Measurements from ENCODE around the gene TNS3. TPM values are rescaled to one million over a fixed set of nuclear protein-coding genes. Genes with fewer than 3 reads are reported as not detected.
"Not testable (repeated sequence)": the region's sequence is repeated elsewhere in the genome, so short reads cannot be mapped to it uniquely, and the experiment has no call there.

TNS3 gene
- total RNA-seq, 2 experiments from 2014 or later, result not detected

DNA sequence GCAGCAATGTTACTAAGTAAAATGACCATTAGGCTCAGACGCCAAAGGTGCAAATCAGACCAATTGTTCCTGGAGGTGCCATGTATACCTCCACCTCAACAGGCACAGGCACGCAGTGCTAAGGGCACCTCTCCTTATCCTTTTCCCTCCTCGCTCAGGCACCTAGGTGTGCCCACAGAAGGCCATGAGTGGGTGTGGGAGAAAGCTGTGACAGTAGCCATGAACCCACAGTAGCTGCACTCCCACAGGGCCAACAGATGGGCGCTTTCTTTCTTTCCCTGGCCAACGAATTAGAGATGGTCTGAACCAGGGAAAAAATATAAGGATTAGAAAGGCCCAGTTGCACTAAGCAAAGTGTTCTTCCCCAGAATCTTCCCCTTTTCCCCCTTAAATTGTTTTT, 15.5 kb upstream of the TNS3 start:
- Mint-ChIP-seq H3K9me3 (peaks cover 25% of the 10 kb centered on the region), H3K27ac (no peak overlapping the region), H3K36me3 (ENCODE audit: low read depth) (peaks cover 2% of the 10 kb centered on the region), H3K4me3 (no peak overlapping the region), H3K27me3 (no peaks in the 10 kb centered on the region), H3K4me1 (no peaks in the 10 kb centered on the region)
- ChIA-PET CTCF (no interaction called here), POLR2A (no interaction called here)
- DNase-seq, result no peak

- no peak for DNase-seq
- Mint-ChIP-seq H3K27ac (no peak overlapping the region), H3K36me3 (ENCODE audit: low read depth) (peaks cover 2% of the 10 kb centered on the region), H3K4me1 (no peaks in the 10 kb centered on the region), H3K9me3 (peaks cover 25% of the 10 kb centered on the region), H3K27me3 (no peaks in the 10 kb centered on the region), H3K4me3 (no peak overlapping the region)
- POLR2A ChIA-PET, result no interaction called here
- CTCF ChIA-PET, result interaction anchor here (0.6 kb wide), 1 partner anchor 51 kb away, joined by 3 read pairs; no protein-coding TSS in a partner anchor
Observed at GRCh38 chr7:47596502-47597202, 14.7 kb upstream of the TNS3 start.

GRCh38 chr7:47594406-47594805, 12.5 kb upstream of the TNS3 start:
- ChIA-PET POLR2A (no interaction called here), CTCF (no interaction called here)
- Mint-ChIP-seq H3K27ac (no peak overlapping the region), H3K9me3 (peaks cover 25% of the 10 kb centered on the region), H3K36me3 (ENCODE audit: low read depth) (peaks cover 2% of the 10 kb centered on the region), H3K4me1 (no peaks in the 10 kb centered on the region), H3K27me3 (no peaks in the 10 kb centered on the region), H3K4me3 (no peak overlapping the region)
- DNase-seq, result no peak

GRCh38 chr7:47591655-47592572, 10.0 kb upstream of the TNS3 start:
- Mint-ChIP-seq H3K4me1 (no peaks in the 10 kb centered on the region), H3K36me3 (ENCODE audit: low read depth) (no peaks in the 10 kb centered on the region), H3K27me3 (no peaks in the 10 kb centered on the region), H3K9me3 (peaks cover 7% of the 10 kb centered on the region), H3K4me3 (no peak overlapping the region), H3K27ac (no peak overlapping the region)
- no peak for DNase-seq
- ChIA-PET POLR2A (no interaction called here), CTCF (interaction anchor here (1.3 kb wide), 1 partner anchor 10 kb away, joined by 3 read pairs; no protein-coding TSS in a partner anchor)

GRCh38 chr7:47591089-47591654, 9.3 kb upstream of the TNS3 start:
- DNase-seq, result no peak
- H3K36me3 Mint-ChIP-seq (ENCODE audit: low read depth), result no peaks in the 10 kb centered on the region
- H3K4me1 Mint-ChIP-seq, result no peaks in the 10 kb centered on the region
- peaks cover 2% of the 10 kb centered on the region for H3K9me3 Mint-ChIP-seq
- H3K27ac Mint-ChIP-seq, result no peak overlapping the region
- no peaks in the 10 kb centered on the region for H3K27me3 Mint-ChIP-seq
- H3K4me3 Mint-ChIP-seq, result no peak overlapping the region
- ChIA-PET POLR2A (no interaction called here), CTCF (interaction anchor here (1.3 kb wide), 1 partner anchor 11 kb away, joined by 3 read pairs; no protein-coding TSS in a partner anchor)

- H3K27ac Mint-ChIP-seq; POLR2A ChIA-PET; H3K4me3 Mint-ChIP-seq; H3K9me3 Mint-ChIP-seq; H3K4me1 Mint-ChIP-seq; H3K36me3 Mint-ChIP-seq (ENCODE audit: low read depth); H3K27me3 Mint-ChIP-seq; CTCF ChIA-PET; DNase-seq: not testable (repeated sequence)
Observed at GRCh38 chr7:47590215-47590614, 8.3 kb upstream of the TNS3 start.

DNA sequence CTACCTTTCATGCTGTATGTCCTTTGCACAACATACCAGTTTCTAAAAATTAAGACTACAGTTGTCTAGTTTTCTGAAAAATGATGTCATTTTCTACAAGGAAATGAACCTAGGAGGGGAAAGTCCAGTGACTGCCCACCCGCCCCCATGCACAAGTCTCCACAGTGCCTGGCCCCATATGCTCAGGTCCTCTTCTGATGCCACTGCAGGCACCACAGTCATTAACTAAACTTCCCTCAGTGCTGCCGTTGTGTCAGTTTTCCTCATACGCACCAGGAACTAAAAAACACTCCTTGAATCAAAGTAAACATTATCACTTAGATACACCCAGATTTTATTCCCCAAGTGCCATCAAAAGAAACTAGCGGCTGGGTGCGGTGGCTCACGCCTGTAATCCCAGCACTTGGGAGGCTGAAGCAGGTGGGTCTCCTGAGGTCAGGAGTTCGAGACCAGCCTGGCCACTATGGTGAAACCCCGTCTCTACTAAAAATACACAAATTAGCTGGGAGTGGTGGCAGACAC, 6.9 kb upstream of the TNS3 start:
- CTCF ChIA-PET, result no interaction called here
- Mint-ChIP-seq H3K27ac (no peak overlapping the region), H3K4me3 (no peak overlapping the region), H3K36me3 (ENCODE audit: low read depth) (no peaks in the 10 kb centered on the region), H3K9me3 (no peaks in the 10 kb centered on the region), H3K27me3 (peaks cover 1% of the 10 kb centered on the region), H3K4me1 (no peaks in the 10 kb centered on the region)
- POLR2A ChIA-PET, result no interaction called here
- no peak for DNase-seq

- Mint-ChIP-seq H3K9me3 (no peaks in the 10 kb centered on the region), H3K36me3 (ENCODE audit: low read depth) (no peaks in the 10 kb centered on the region), H3K4me1 (no peaks in the 10 kb centered on the region), H3K27ac (no peak overlapping the region), H3K27me3 (peaks cover 9% of the 10 kb centered on the region), H3K4me3 (no peak overlapping the region)
- ChIA-PET CTCF (interaction anchor here (1.1 kb wide), 1 partner anchor 13 kb away, joined by 4 read pairs; no protein-coding TSS in a partner anchor), POLR2A (no interaction called here)
- DNase-seq, result no peak
Observed at GRCh38 chr7:47587976-47588375, 6.1 kb upstream of the TNS3 start.

- H3K27me3 Mint-ChIP-seq, result peaks cover 15% of the 10 kb centered on the region
- H3K27ac Mint-ChIP-seq, result no peak overlapping the region
- no peak for DNase-seq
- H3K4me3 Mint-ChIP-seq, result no peak overlapping the region
- no peaks in the 10 kb centered on the region for H3K36me3 Mint-ChIP-seq (ENCODE audit: low read depth)
- H3K9me3 Mint-ChIP-seq, result no peaks in the 10 kb centered on the region
- H3K4me1 Mint-ChIP-seq, result no peaks in the 10 kb centered on the region
- ChIA-PET CTCF (interaction anchor here (1.1 kb wide), 1 partner anchor 12 kb away, joined by 4 read pairs; no protein-coding TSS in a partner anchor), POLR2A (no interaction called here)
Observed at GRCh38 chr7:47587351-47587750, 5.4 kb upstream of the TNS3 start.

DNA sequence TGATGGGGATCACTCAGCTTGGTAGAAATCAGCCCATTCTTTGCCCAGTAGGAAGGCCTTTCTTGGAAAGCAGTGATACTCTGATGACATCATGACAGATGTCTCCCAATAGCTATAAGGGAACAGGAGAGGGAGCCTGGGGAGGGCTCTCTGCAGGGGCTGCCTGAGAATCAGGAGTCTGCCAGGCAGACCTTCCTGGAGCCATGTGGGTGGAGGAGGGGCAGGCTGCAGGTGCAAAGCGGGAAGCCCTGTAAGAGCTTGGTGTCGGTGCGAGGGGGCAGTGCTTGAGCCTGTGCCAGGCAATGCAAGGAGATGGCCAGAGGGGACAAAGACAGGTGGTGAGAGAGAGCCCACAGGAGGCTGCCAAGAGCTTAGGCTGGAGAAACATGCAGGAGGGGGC, 5.0 kb upstream of the TNS3 start:
- H3K27ac Mint-ChIP-seq, result no peak overlapping the region
- H3K4me3 Mint-ChIP-seq, result no peak overlapping the region
- H3K9me3 Mint-ChIP-seq, result no peaks in the 10 kb centered on the region
- peaks cover 17% of the 10 kb centered on the region for H3K27me3 Mint-ChIP-seq
- no peaks in the 10 kb centered on the region for H3K36me3 Mint-ChIP-seq (ENCODE audit: low read depth)
- ChIA-PET CTCF (interaction anchor here (1.1 kb wide), 1 partner anchor 12 kb away, joined by 4 read pairs; no protein-coding TSS in a partner anchor), POLR2A (no interaction called here)
- DNase-seq, result no peak
- H3K4me1 Mint-ChIP-seq, result no peaks in the 10 kb centered on the region

- POLR2A ChIA-PET; H3K4me3 Mint-ChIP-seq; H3K27ac Mint-ChIP-seq; DNase-seq; H3K4me1 Mint-ChIP-seq; H3K9me3 Mint-ChIP-seq; CTCF ChIA-PET; H3K36me3 Mint-ChIP-seq (ENCODE audit: low read depth): not testable (repeated sequence)
- H3K27me3 Mint-ChIP-seq, result peaks cover 18% of the 10 kb centered on the region
Observed at GRCh38 chr7:47586161-47586670, 4.3 kb upstream of the TNS3 start.

DNA sequence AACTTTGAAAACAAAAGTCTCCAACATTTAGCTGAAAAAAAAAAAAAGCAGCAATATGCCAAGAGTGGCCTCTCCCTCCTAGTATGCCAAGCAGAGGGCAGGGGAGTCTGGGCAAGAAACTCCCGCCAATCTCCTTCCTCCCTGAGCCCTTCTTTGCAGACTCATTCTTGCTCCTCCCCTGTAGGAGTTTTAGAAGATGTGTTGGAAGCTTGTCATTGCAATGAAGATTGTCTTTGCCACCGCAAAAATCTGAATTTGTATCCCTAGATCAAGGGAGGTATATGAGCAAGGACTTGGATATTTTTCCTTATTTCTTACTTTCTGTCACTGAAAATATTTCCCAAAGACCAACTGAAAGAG, 2.6 kb upstream of the TNS3 start:
- Mint-ChIP-seq H3K9me3 (no peaks in the 10 kb centered on the region), H3K4me1 (no peaks in the 10 kb centered on the region), H3K36me3 (ENCODE audit: low read depth) (no peaks in the 10 kb centered on the region), H3K27me3 (peaks cover 33% of the 10 kb centered on the region), H3K4me3 (no peak overlapping the region), H3K27ac (no peak overlapping the region)
- ChIA-PET CTCF (interaction anchor here (1.4 kb wide), 1 partner anchor 15 kb away, joined by 3 read pairs; no protein-coding TSS in a partner anchor), POLR2A (no interaction called here)
- no peak for DNase-seq

All from activated CD4-positive, alpha-beta T cell treated with anti-CD3 and anti-CD28 coated beads, Interleukin-2, amount 10 ng/mL, durations not matched to agents 7 days and 5 days (primary cell).